Omental fat pad (tissue), 4 donors: Measurements from ENCODE around the gene COQ4. TPM values are rescaled to one million over a fixed set of nuclear protein-coding genes. Genes with fewer than 3 reads are reported as not detected.

Experiments
- ATAC-seq: fragments of 150-250 bp; one replicate; pipeline ENCODE4 v1.9.1; 2016; ENCODE audit warnings: mild to moderate bottlenecking, moderate library complexity; ENCODE audit not compliant: low FRiP score
- DNase-seq: peaks from one replicate; pipeline ENCODE4 v3.0.0-alpha.2; 2019; ENCODE audit warnings: low spot score
- CTCF ChIP-seq, 3 donors: fragments of 450-650 bp; IDR thresholded peaks; one replicate each; pipeline ENCODE4 v1.5.1; 2016 to 2017; ENCODE audit warnings: antibody characterized with exemption in 3 of 3, mild to moderate bottlenecking in 3 of 3, moderate library complexity in 2 of 3
- total RNA-seq, 4 donors: library from RNA; depleted of rRNA; stranded (reverse); fragments of >200 nt; gene quantifications; one replicate each; pipeline ENCODE4 v1.1.0, GENCODE V29; 2016

COQ4 gene
- total RNA-seq, 4 donors from 2014 or later = 30.6 to 34.7 (median 32.8) TPM

- DNase-seq = no peak
- no peak for TF ChIP-seq CTCF (IDR thresholded peaks at IDR 0.05)
- ATAC-seq = no peak
These were observed 20.5 kb downstream of the COQ4 start for GRCh38 chr9:128342971-128343680.

- no peak for TF ChIP-seq CTCF (IDR thresholded peaks at IDR 0.05)
- ATAC-seq = no peak
- no peak for DNase-seq
These were observed 21.2 kb downstream of the COQ4 start for GRCh38 chr9:128343855-128344254.

- ATAC-seq (no peak), DNase-seq (no peak)
- no peak for TF ChIP-seq CTCF (IDR thresholded peaks at IDR 0.05)
These were observed 22.4 kb downstream of the COQ4 start for GRCh38 chr9:128344931-128345605.

- TF ChIP-seq CTCF (IDR thresholded peaks at IDR 0.05) = no peak
- ATAC-seq = no peak
- DNase-seq = no peak
These were observed 26.5 kb downstream of the COQ4 start for GRCh38 chr9:128349125-128349524.

- no peak for ATAC-seq
- DNase-seq = no peak
- no peak for TF ChIP-seq CTCF (IDR thresholded peaks at IDR 0.05)
These were observed 27.1 kb downstream of the COQ4 start for GRCh38 chr9:128349772-128350171.

- no peak for TF ChIP-seq CTCF (IDR thresholded peaks at IDR 0.05)
- ATAC-seq (no peak), DNase-seq (no peak)
These were observed 32.8 kb downstream of the COQ4 start for GRCh38 chr9:128355451-128355850.

GRCh38 chr9:128358090-128358489, 35.5 kb downstream of the COQ4 start:
- no peak for ATAC-seq
- no peak for TF ChIP-seq CTCF (IDR thresholded peaks at IDR 0.05)

More at GRCh38 chr9:128358090-128358489, 35.5 kb downstream of the COQ4 start:
- no peak for DNase-seq
